Heart left ventricle (tissue), 16 donors: Measurements from ENCODE around the gene ACACA. TPM values are rescaled to one million over a fixed set of nuclear protein-coding genes. Genes with fewer than 3 reads are reported as not detected.

Experiments used
- ATAC-seq, 4 donors: fragments of 200-7000 bp; cut with Tn5 transposase; one replicate each; pipeline ENCODE4 v1.9.1; 2020 to 2022; ENCODE audit warnings: moderate library complexity in 4 of 4, mild to moderate bottlenecking in 3 of 4, moderate number of reproducible peaks in 1 of 4
- DNase-seq, 5 donors: peaks; one replicate each; pipeline ENCODE4 v3.0.0-alpha.2; 2020
- H3K27ac ChIP-seq, 12 donors: fragments of 200-600 bp; sonication (generic) in 4 of 12; one replicate each; pipeline versions ENCODE4 v1.5.0 to v1.8.0; 2016 to 2022; ENCODE audit warnings: mild to moderate bottlenecking in 2 of 12
- H3K27me3 ChIP-seq, 9 donors: fragments of 200-600 bp; sonication (generic) in 2 of 9; one replicate each; pipeline versions ENCODE4 v1.5.1 to v1.8.0; 2016 to 2022; ENCODE audit warnings: mild to moderate bottlenecking in 3 of 9
- H3K36me3 ChIP-seq, 9 donors: fragments of 200-600 bp; sonication (generic) in 2 of 9; one replicate each; pipeline versions ENCODE4 v1.5.0 to v1.8.0; 2018 to 2022; ENCODE audit warnings: mild to moderate bottlenecking in 2 of 9
- H3K4me1 ChIP-seq, 12 donors: fragments of 200-600 bp; sonication (generic) in 4 of 12; one replicate each; pipeline versions ENCODE4 v1.5.0 to v1.8.0; 2016 to 2022; ENCODE audit warnings: mild to moderate bottlenecking in 3 of 12
- H3K4me3 ChIP-seq, 12 donors: fragments of 200-600 bp; sonication (generic) in 4 of 12; one replicate each; pipeline versions ENCODE4 v1.5.0 to v1.8.0; 2017 to 2022; ENCODE audit warnings: mild to moderate bottlenecking in 9 of 12, moderate library complexity in 4 of 12
- H3K9me3 ChIP-seq, 12 donors: fragments of 200-600 bp; sonication (generic) in 4 of 12; one replicate each; pipeline versions ENCODE4 v1.5.0 to v1.8.0; 2016 to 2022; ENCODE audit warnings: mild to moderate bottlenecking in 1 of 12
- CTCF ChIP-seq, 12 donors: fragments of 200-600 bp; sonication (generic) in 4 of 12; IDR thresholded peaks; one replicate each; pipeline versions ENCODE4 v1.5.0 to v1.8.0; 2018 to 2022; ENCODE audit warnings: antibody characterized with exemption in 12 of 12, mild to moderate bottlenecking in 5 of 12
- POLR2A ChIP-seq, 2 donors: fragments of 450-650 bp; IDR thresholded peaks; one replicate each; pipeline ENCODE4 v1.6.1; 2017; ENCODE audit warnings: antibody characterized with exemption in 2 of 2, mild to moderate bottlenecking in 2 of 2, moderate library complexity in 2 of 2
- WGBS, 4 donors: extraction: QIAGEN DNeasy Blood & Tissue Kit in 2 of 4; methylation state at CpG; one replicate each; pipeline versions ENCODE4 v1.1.5 to v1.1.7; 2013 to 2018; 5-methylcytosine and 5-hydroxymethylcytosine counted together
- intact Hi-C, 10 donors: fragments of 100-400 bp; cut with DNase I; formaldehyde crosslinking; loops; one replicate each; pipeline versions ENCODE4 v1.11.1 to v1.14.2; 2022
- polyA plus RNA-seq, 2 donors: library from polyadenylated mRNA; stranded (reverse); fragments of 200-250 nt; gene quantifications; one replicate each; pipeline ENCODE4 v1.2.3, GENCODE V29; 2013
- total RNA-seq, 9 donors: library from RNA; depleted of rRNA in 2 of 9; stranded (reverse); fragments of >200 nt in 2 of 9; fragmentation: NEBNext Ultra II Directional in 3 of 9; extraction: Animal tissue kit (Norgen Biotek cat#: 25700) in 3 of 9; gene quantifications; one replicate each; pipeline versions ENCODE4 v1.1.0 to v1.2.4, GENCODE V29; 2016 to 2023
- donor health status: ischemic (EF 13 %, LVEDD 7.1; RV severe dilation, severe dysfunction).
- donor health status: healthy with polysubstance abuse.
- donor health status: DM: no; HTN: yes; CAD: no.
- donor health status: DM: no; HTN: no; CAD: no.
- donor health status: ischemic (EF 25% LVEDD 6.9; RV normal size, moderate dysfunction).
- donor health status: ischemic (EF 25% LVEDD 5.7; RV mildly dilated, moderate dysfunction).
- donor health status: healthy.
- donor health status: DM: yes; HTN: yes; CAD: no.
- donor health status: ischemic (EF 35%, LVEDD 5.7; RV mildly dilated, moderate dysfunction).
- donor health status: nonischemic (EF 11% LVEDD 7.7; RV severe dilation, severe dysfunction).
- donor health status: DM: yes; HTN: yes; CAD: no.
- donor health status: PGD.
- donor health status: ischemic (EF 29% LVEDD 5.4; RV normal size, mild dysfunction).
- donor health status: nonischemic (EF 23%, LVEDD 6.1; RV moderate dilation, normal function).

Gene ACACA
- total and polyA plus RNA-seq, 11 donors: 6.2 to 33.0 (median 15.8) TPM

DNA sequence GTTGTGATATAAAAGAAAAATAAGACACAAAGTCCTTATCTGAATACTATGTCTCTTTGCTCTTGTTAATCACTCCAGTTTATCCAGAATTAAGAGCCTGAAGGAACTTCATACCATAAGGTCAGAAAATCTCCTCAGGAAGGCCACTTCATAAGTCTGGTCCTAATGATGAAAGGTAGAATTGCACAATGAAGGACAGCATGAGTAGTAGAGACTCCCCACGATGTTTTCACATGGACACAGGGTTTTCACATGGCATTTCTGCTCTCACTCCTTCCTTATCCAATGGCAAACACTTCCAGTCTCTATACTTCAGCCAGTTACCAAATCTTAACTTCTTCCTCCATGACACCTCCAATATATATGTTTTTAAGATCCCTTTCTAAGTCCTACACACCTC, 41.0 kb downstream of the ACACA start:
- no peaks in the 10 kb centered on the region for H3K4me1 ChIP-seq
- WGBS, 4 donors: 56 to 89% (median 82%) methylated on average over 1 of the region's 1 CpG
- H3K27me3 ChIP-seq: no peaks in the 10 kb centered on the region
- no peak overlapping the region for H3K27ac ChIP-seq
- DNase-seq (no peak), ATAC-seq (no peak)
- no peak overlapping the region for H3K4me3 ChIP-seq
- TF ChIP-seq CTCF (IDR thresholded peaks at IDR 0.05): no peak
- TF ChIP-seq POLR2A (IDR thresholded peaks at IDR 0.05): no peak
- intact Hi-C loops: no loop called here
- H3K36me3 ChIP-seq: no peaks in the 10 kb centered on the region
- H3K9me3 ChIP-seq: no peaks in the 10 kb centered on the region

- Histone ChIP-seq H3K36me3 (no peaks in the 10 kb centered on the region), H3K4me3 (no peak overlapping the region), H3K27me3 (no peaks in the 10 kb centered on the region), H3K4me1 (peaks cover 0 to 25% (median 11%) of the 10 kb centered on the region in 12 donors), H3K9me3 (no peaks in the 10 kb centered on the region), H3K27ac (no peak overlapping the region)
- 93 to 95% (median 94%) methylated on average over 4 of the region's 4 CpGs for WGBS, 4 donors
- ATAC-seq (no peak), DNase-seq (no peak)
- intact Hi-C loops: loop anchor here in 1 of 10 donors (5.0 kb wide), 1 partner anchor 41 kb away; no protein-coding TSS in a partner anchor
- no peak for TF ChIP-seq POLR2A (IDR thresholded peaks at IDR 0.05)
- TF ChIP-seq CTCF (IDR thresholded peaks at IDR 0.05): no peak
Observed at GRCh38 chr17:37361543-37361942, 45.1 kb downstream of the ACACA start.

- Histone ChIP-seq H3K27ac (peak overlapping the region in 1 of 12 donors; percentile 88), H3K4me1 (peaks cover 0 to 25% (median 11%) of the 10 kb centered on the region in 12 donors), H3K9me3 (no peaks in the 10 kb centered on the region), H3K27me3 (no peaks in the 10 kb centered on the region), H3K36me3 (no peaks in the 10 kb centered on the region), H3K4me3 (no peak overlapping the region)
- 85 to 91% (median 89%) methylated on average over 3 of the region's 3 CpGs for WGBS, 4 donors
- intact Hi-C loops: loop anchor here in 1 of 10 donors (5.0 kb wide), 1 partner anchor 42 kb away; no protein-coding TSS in a partner anchor
- no peak for TF ChIP-seq POLR2A (IDR thresholded peaks at IDR 0.05)
- no peak for TF ChIP-seq CTCF (IDR thresholded peaks at IDR 0.05)
- DNase-seq (no peak), ATAC-seq (no peak)
Observed at GRCh38 chr17:37360632-37361031, 46.0 kb downstream of the ACACA start.

DNA sequence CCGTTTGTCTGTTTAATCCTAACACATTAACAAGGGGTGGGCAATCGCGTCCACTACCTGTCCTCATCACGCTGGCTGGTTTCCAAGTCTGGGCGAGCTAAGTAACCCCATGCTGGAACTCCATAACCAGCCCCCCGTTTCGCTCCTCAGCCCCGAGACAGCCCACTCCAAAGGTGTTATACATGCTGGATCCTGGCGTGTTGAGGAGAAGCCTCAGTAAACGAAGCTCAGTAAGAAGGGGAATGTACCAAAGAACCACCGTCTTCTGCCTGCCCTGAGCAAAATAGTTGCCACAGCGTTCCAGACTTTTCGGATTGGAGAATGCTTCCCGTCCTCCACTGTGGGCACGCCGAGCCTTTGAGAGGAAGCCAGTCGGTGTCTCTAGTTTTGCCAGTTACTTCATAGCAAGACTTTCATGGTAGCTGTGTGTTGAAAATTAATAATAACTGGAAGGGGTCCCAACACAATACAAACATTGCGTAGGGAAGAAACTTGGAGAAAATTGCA, 46.9 kb downstream of the ACACA start:
- Histone ChIP-seq H3K9me3 (no peaks in the 10 kb centered on the region), H3K36me3 (no peaks in the 10 kb centered on the region), H3K27ac (peak overlapping the region; percentile 22 to 94 (median 85)), H3K27me3 (no peaks in the 10 kb centered on the region), H3K4me3 (peak overlapping the region; percentile 37 to 92 (median 70)), H3K4me1 (peaks cover 0 to 25% (median 11%) of the 10 kb centered on the region in 12 donors)
- TF ChIP-seq POLR2A (IDR thresholded peaks at IDR 0.05) (no peak), CTCF (IDR thresholded peaks at IDR 0.05) (no peak)
- ATAC-seq (peak in 2 of 4 donors; percentile 1 to 2), DNase-seq (no peak)
- intact Hi-C loops: loop anchor here in 6 of 10 donors (1.0 to 10.0 kb wide), 7 partner anchors 43 to 845 kb away; partner anchors contain the start of genes ACACA (in 2 of the 6), TADA2A (in 2 of the 6) and MRM1 (in 1 of the 6)
- WGBS, 4 donors: 6 to 9% (median 8%) methylated on average over 12 to 18 of the region's 18 CpGs
